IMR-90 (cell line): Measurements from ENCODE around the gene CCDC40. TPM values are rescaled to one million over a fixed set of nuclear protein-coding genes. Genes with fewer than 3 reads are reported as not detected.

Experiments
- ATAC-seq: fragments of 200-7000 bp; cut with Tn5 transposase; 2 replicates; pipeline ENCODE4 v1.9.1; 2020; ENCODE audit warnings: low read depth, mild to moderate bottlenecking, moderate library complexity
- BruUV-seq: library from RNA; stranded (reverse); fragments of 400-500 nt; replicated peaks from 2 replicates; lab custom pipeline; 2021; lab: Mats Ljungman, UMichigan
- CTCF ChIA-PET: fragments of 300-600 bp; formaldehyde crosslinking; extraction: SDS; loops from one replicate; lab custom pipeline; 2021; ENCODE audit warnings: antibody characterized with exemption; lab: Yijun Ruan, JAX
- POLR2A ChIA-PET: fragments of 300-600 bp; sonication (Branson Sonifier 250); formaldehyde crosslinking; loops from one replicate; lab custom pipeline; 2022; ENCODE audit warnings: antibody characterized with exemption; ENCODE audit not compliant: unreplicated experiment; lab: Charles Lee
- DNase-seq: peaks from one replicate; pipeline ENCODE4 v3.0.0; 2013
- H2AFZ ChIP-seq: replicated peaks from 2 replicates; pipeline ENCODE3; 2013; ENCODE audit warnings: low read length, mild to moderate bottlenecking; ENCODE audit not compliant: poor library complexity
- H2AK5ac ChIP-seq: 2 replicates; pipeline ENCODE4 v1.6.1; 2013; ENCODE audit warnings: low read depth, low read length, inconsistent platforms
- H2AK9ac ChIP-seq: replicated peaks from 2 replicates; pipeline ENCODE3; 2013; ENCODE audit warnings: mild to moderate bottlenecking, low read depth, low read length, moderate library complexity; ENCODE audit not compliant: poor library complexity
- H2BK120ac ChIP-seq: 2 replicates; pipeline ENCODE4 v1.6.1; 2013; ENCODE audit warnings: low read depth, low read length, inconsistent platforms
- H2BK15ac ChIP-seq: 3 replicates; pipeline ENCODE4 v1.6.1; 2013; ENCODE audit warnings: low read depth, low read length, inconsistent platforms
- H2BK20ac ChIP-seq: 2 replicates; pipeline ENCODE4 v1.6.1; 2013; ENCODE audit warnings: low read depth, mild to moderate bottlenecking, inconsistent platforms, low read length, moderate library complexity
- H2BK5ac ChIP-seq: 2 replicates; pipeline ENCODE4 v1.6.1; 2013; ENCODE audit warnings: mild to moderate bottlenecking, low read depth, low read length, inconsistent platforms; ENCODE audit not compliant: poor library complexity, severe bottlenecking
- H3K14ac ChIP-seq: replicated peaks from 2 replicates; pipeline ENCODE4 v1.6.1; 2013; ENCODE audit warnings: low read depth, low read length, inconsistent platforms
- H3K18ac ChIP-seq: 2 replicates; pipeline ENCODE4 v1.6.1; 2013; ENCODE audit warnings: low read depth, low read length, control low read depth
- H3K23ac ChIP-seq: 2 replicates; pipeline ENCODE4 v1.6.1; 2013; ENCODE audit warnings: low read depth, low read length, inconsistent platforms
- H3K27ac ChIP-seq: 2 replicates; pipeline ENCODE4 v1.5.1; 2013; ENCODE audit warnings: mild to moderate bottlenecking, control low read depth, low read length; ENCODE audit not compliant: insufficient read depth
- H3K27me3 ChIP-seq: 2 replicates; pipeline ENCODE4 v1.6.1; 2013; ENCODE audit warnings: low read length; ENCODE audit not compliant: control insufficient read depth, insufficient read depth
- H3K36me3 ChIP-seq: 2 replicates; pipeline ENCODE4 v1.6.1; 2013; ENCODE audit warnings: low read length, mixed read lengths; ENCODE audit not compliant: control insufficient read depth, insufficient read depth
- H3K4ac ChIP-seq: 2 replicates; pipeline ENCODE4 v1.6.1; 2013; ENCODE audit warnings: low read depth, low read length, inconsistent platforms
- H3K4me1 ChIP-seq: 2 replicates; pipeline ENCODE4 v1.6.1; 2013; ENCODE audit warnings: low read length, mixed read lengths; ENCODE audit not compliant: control insufficient read depth, insufficient read depth
- H3K4me2 ChIP-seq: 2 replicates; pipeline ENCODE4 v1.6.1; 2013; ENCODE audit warnings: low read depth, mild to moderate bottlenecking, control low read depth, low read length, moderate library complexity
- H3K4me3 ChIP-seq: 2 replicates; pipeline ENCODE4 v1.5.1; 2013; ENCODE audit warnings: low read depth, mild to moderate bottlenecking, control low read depth, low read length, moderate library complexity; ENCODE audit not compliant: insufficient read depth
- H3K56ac ChIP-seq: 2 replicates; pipeline ENCODE4 v1.6.1; 2013; ENCODE audit warnings: low read length, inconsistent platforms; ENCODE audit not compliant: insufficient read depth; ENCODE audit errors: extremely low read depth
- H3K79me1 ChIP-seq, 2 experiments: 2 replicates each; pipeline ENCODE4 v1.6.1; 2013; ENCODE audit warnings: low read length in 2 of 2, inconsistent platforms in 1 of 2, low read depth in 1 of 2
- H3K9ac ChIP-seq: 2 replicates; pipeline ENCODE4 v1.6.1; 2013; ENCODE audit warnings: low read depth, low read length, control low read depth
- H3K9me1 ChIP-seq: 2 replicates; pipeline ENCODE4 v1.6.1; 2013; ENCODE audit warnings: low read length, inconsistent platforms; ENCODE audit not compliant: insufficient read depth
- H3K9me3 ChIP-seq: 2 replicates; pipeline ENCODE4 v1.6.1; 2013; ENCODE audit warnings: low read length; ENCODE audit not compliant: control insufficient read depth, insufficient read depth
- H4K20me1 ChIP-seq: 2 replicates; pipeline ENCODE4 v1.6.1; 2013; ENCODE audit warnings: low read length, inconsistent platforms; ENCODE audit not compliant: insufficient read depth
- H4K5ac ChIP-seq: 2 replicates; pipeline ENCODE4 v1.6.1; 2013; ENCODE audit warnings: mild to moderate bottlenecking, low read depth, low read length, control low read depth
- H4K8ac ChIP-seq, 2 experiments: 2 replicates each; pipeline ENCODE4 v1.6.1; 2013; ENCODE audit warnings: low read depth in 2 of 2, low read length in 2 of 2, control low read depth in 1 of 2, inconsistent platforms in 1 of 2
- H4K91ac ChIP-seq: 2 replicates; pipeline ENCODE4 v1.6.1; 2013; ENCODE audit warnings: low read depth, low read length, inconsistent platforms; ENCODE audit not compliant: insufficient read depth
- BHLHE40 ChIP-seq: fragments of 150-350 bp; IDR thresholded peaks from 2 replicates; pipeline ENCODE4 v1.6.1; 2016; ENCODE audit warnings: mild to moderate bottlenecking, low read depth, low read length
- CEBPB ChIP-seq: IDR thresholded peaks from 2 replicates; pipeline ENCODE4 v1.6.1; 2012; ENCODE audit warnings: low read depth, low read length, improper control_type of control experiment
- CHD1 ChIP-seq: IDR thresholded peaks from 2 replicates; pipeline ENCODE4 v1.6.1; 2012; ENCODE audit warnings: low read depth, low read length, improper control_type of control experiment
- FOS ChIP-seq: fragments of 150-350 bp; IDR thresholded peaks from 2 replicates; pipeline ENCODE4 v1.6.1; 2016; ENCODE audit warnings: low read depth, low read length
- MAZ ChIP-seq: IDR thresholded peaks from 2 replicates; pipeline ENCODE4 v1.6.1; 2012; ENCODE audit warnings: low read depth, mild to moderate bottlenecking, low read length, improper control_type of control experiment, moderate library complexity, borderline replicate concordance
- MXI1 ChIP-seq: IDR thresholded peaks from 2 replicates; pipeline ENCODE4 v1.6.1; 2012; ENCODE audit warnings: low read depth, mild to moderate bottlenecking, low read length, moderate library complexity, borderline replicate concordance
- NFE2L2 ChIP-seq: fragments of 150-350 bp; IDR thresholded peaks from 2 replicates; pipeline ENCODE4 v1.6.1; 2016; ENCODE audit warnings: low read depth, mild to moderate bottlenecking, low read length
- POLR2A ChIP-seq: IDR thresholded peaks from 2 replicates; pipeline ENCODE4 v1.6.1; 2012; ENCODE audit warnings: mild to moderate bottlenecking, low read depth, low read length
- RAD21 ChIP-seq: IDR thresholded peaks from 2 replicates; pipeline ENCODE4 v1.6.1; 2012; ENCODE audit warnings: low read length, improper control_type of control experiment
- RCOR1 ChIP-seq: IDR thresholded peaks from 2 replicates; pipeline ENCODE4 v1.6.1; 2012; ENCODE audit warnings: mild to moderate bottlenecking, low read length, improper control_type of control experiment; ENCODE audit not compliant: insufficient replicate concordance
- RFX5 ChIP-seq: IDR thresholded peaks from 2 replicates; pipeline ENCODE4 v1.8.0; 2012; ENCODE audit warnings: low read depth, mild to moderate bottlenecking, low read length, moderate library complexity
- SMC3 ChIP-seq: fragments of 150-350 bp; IDR thresholded peaks from 2 replicates; pipeline ENCODE4 v1.6.1; 2016; ENCODE audit warnings: low read depth, mild to moderate bottlenecking, antibody characterized with exemption, low read length, moderate library complexity
- WGBS, 2 experiments: methylation state at CpG; one replicate each; pipeline versions ENCODE4 v1.1.5 to v1.1.7; 2013; ENCODE audit warnings: missing lambda C conversion rate in 2 of 2; ENCODE audit not compliant: insufficient read length in 1 of 2; ENCODE audit errors: extremely low coverage in 2 of 2; 5-methylcytosine and 5-hydroxymethylcytosine counted together
- dilution Hi-C: fragments of 300-500 bp; cut with HindIII; formaldehyde crosslinking; loops from one replicate; pipeline ENCODE4 v1.14.3; 2018; ENCODE audit warnings: low sequenced_read_pairs; ENCODE audit not compliant: unreplicated experiment
- in situ Hi-C: fragments of 300-500 bp; cut with MboI; formaldehyde crosslinking; loops from 3 replicates; pipeline ENCODE4 v1.14.3; 2019; ENCODE audit warnings: low sequenced_read_pairs, inconsistent platforms, mixed read lengths
- intact Hi-C: fragments of 100-400 bp; cut with micrococcal nuclease; formaldehyde crosslinking; loops from 2 replicates; pipeline ENCODE4 v1.10.0; 2022
- polyA plus RNA-seq, 3 experiments: library from polyadenylated mRNA; depleted of rRNA; stranded (reverse); fragments of >200 nt; gene quantifications; 2 replicates each; pipeline ENCODE4 v1.2.3, GENCODE V29; 2012; ENCODE audit warnings: low replicate concordance in 1 of 3
- total RNA-seq: library from RNA; depleted of rRNA; stranded (reverse); fragments of >200 nt; gene quantifications from 2 replicates; pipeline ENCODE4 v1.2.3, GENCODE V29; 2012
- TF ChIP-seq, protein P1 (sequence below): fragments of 150-350 bp; IDR thresholded peaks from 2 replicates; pipeline ENCODE4 v1.6.1; 2017; ENCODE audit warnings: mild to moderate bottlenecking, antibody characterized with exemption, low read length, low read depth
- TF ChIP-seq, protein P2 (sequence below): fragments of 150-350 bp; IDR thresholded peaks from 2 replicates; pipeline ENCODE4 v1.6.1; 2016; ENCODE audit warnings: low read depth, mild to moderate bottlenecking, low read length, moderate library complexity, borderline replicate concordance
- TF ChIP-seq, protein P3 (sequence below): conservative IDR thresholded peaks from 2 replicates; pipeline ENCODE4 v1.5.1; 2012; ENCODE audit warnings: mild to moderate bottlenecking, low read depth, low read length, improper control_type of control experiment

Gene CCDC40
- total and polyA plus RNA-seq, 2 of the 4 experiments (the other 2 are of a cell fraction): 0.90 to 4.7 TPM

DNA sequence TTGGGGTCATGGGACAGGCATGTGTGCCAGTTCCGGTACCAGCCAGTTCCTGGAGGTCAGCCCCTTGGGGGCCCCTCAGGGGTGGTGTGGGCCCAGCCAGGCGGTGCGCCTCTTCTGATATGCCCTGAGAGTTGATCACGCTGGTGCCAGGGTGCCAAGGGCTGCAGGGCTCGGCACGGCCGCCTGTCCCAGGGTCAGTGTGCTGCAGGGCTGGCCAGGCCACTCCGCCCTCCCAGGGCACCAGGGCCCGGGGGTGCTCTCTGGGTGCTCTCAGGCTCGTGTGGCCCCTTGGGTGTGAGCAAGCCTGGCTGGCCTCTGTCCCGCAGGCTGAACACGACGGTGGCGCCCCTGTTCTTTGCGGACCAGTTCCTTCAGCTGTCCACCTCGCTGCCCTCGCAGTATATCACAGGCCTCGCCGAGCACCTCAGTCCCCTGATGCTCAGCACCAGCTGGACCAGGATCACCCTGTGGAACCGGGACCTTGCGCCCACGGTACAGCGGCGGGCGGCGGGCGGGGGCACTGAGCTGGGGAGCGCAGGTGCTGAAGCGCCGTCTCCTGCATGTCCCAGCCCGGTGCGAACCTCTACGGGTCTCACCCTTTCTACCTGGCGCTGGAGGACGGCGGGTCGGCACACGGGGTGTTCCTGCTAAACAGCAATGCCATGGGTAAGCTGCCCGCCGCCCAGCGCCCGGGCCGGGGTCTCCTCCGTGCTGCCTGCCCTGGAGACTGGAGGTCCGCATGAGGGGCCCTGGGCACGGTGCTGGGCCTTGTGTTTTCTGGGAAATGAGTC, 71.0 kb downstream of the CCDC40 start:
- CTCF ChIA-PET: no interaction called here
- no peak overlapping the region for H3K23ac ChIP-seq
- no peak overlapping the region for H3K27ac ChIP-seq
- no peaks in the 10 kb centered on the region for H3K9me3 ChIP-seq
- no peak overlapping the region for H2BK5ac ChIP-seq
- DNase-seq (no peak), ATAC-seq (no peak)
- no peak overlapping the region for H4K5ac ChIP-seq
- dilution Hi-C loops (no loop called here), intact Hi-C loops (no loop called here), in situ Hi-C loops (no loop called here)
- H3K36me3 ChIP-seq: peaks cover 3% of the 10 kb centered on the region; the same call in 1 of the 2 replicates
- no peak overlapping the region for H3K4me2 ChIP-seq
- peaks cover under 1% of the 10 kb centered on the region for H3K4me1 ChIP-seq
- H3K9ac ChIP-seq: no peak overlapping the region
- H3K27me3 ChIP-seq: no peaks in the 10 kb centered on the region
- BruUV-seq: no TSS peak
- no peak overlapping the region for H3K56ac ChIP-seq
- peaks cover 2% of the 10 kb centered on the region; the same call in 1 of the 2 replicates for H3K9me1 ChIP-seq
- H4K8ac ChIP-seq: no peak overlapping the region
- no peak overlapping the region for H4K91ac ChIP-seq
- 78% methylated on average over 16 of the region's 46 CpGs; no CpG with 5 or more reads in 1 of the 2 experiments for WGBS, 2 experiments
- H3K79me1 ChIP-seq: peaks cover 0 to 5% of the 10 kb centered on the region in 2 experiments; a peak in 3 of 4 replicates
- H2BK15ac ChIP-seq: no peak overlapping the region
- no peaks in the 10 kb centered on the region for H4K20me1 ChIP-seq
- H3K14ac ChIP-seq: no peak overlapping the region
- H2AK9ac ChIP-seq: no peak overlapping the region
- no peak overlapping the region for H3K4me3 ChIP-seq
- no peak overlapping the region for H3K4ac ChIP-seq
- H3K18ac ChIP-seq: no peak overlapping the region
- POLR2A ChIA-PET: no interaction called here
- H2BK20ac ChIP-seq: no peak overlapping the region
- H2AFZ ChIP-seq: no peak overlapping the region
- no peak overlapping the region for H2BK120ac ChIP-seq
- H2AK5ac ChIP-seq: no peak overlapping the region
- TF ChIP-seq, protein P1, sequence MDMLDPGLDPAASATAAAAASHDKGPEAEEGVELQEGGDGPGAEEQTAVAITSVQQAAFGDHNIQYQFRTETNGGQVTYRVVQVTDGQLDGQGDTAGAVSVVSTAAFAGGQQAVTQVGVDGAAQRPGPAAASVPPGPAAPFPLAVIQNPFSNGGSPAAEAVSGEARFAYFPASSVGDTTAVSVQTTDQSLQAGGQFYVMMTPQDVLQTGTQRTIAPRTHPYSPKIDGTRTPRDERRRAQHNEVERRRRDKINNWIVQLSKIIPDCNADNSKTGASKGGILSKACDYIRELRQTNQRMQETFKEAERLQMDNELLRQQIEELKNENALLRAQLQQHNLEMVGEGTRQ: no peak
- TF ChIP-seq BHLHE40: no peak
- no peak for TF ChIP-seq POLR2A
- TF ChIP-seq, protein P2, sequence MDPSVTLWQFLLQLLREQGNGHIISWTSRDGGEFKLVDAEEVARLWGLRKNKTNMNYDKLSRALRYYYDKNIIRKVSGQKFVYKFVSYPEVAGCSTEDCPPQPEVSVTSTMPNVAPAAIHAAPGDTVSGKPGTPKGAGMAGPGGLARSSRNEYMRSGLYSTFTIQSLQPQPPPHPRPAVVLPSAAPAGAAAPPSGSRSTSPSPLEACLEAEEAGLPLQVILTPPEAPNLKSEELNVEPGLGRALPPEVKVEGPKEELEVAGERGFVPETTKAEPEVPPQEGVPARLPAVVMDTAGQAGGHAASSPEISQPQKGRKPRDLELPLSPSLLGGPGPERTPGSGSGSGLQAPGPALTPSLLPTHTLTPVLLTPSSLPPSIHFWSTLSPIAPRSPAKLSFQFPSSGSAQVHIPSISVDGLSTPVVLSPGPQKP: no peak
- no peak for TF ChIP-seq CHD1
- no peak for TF ChIP-seq RAD21
- TF ChIP-seq CEBPB: no peak
- TF ChIP-seq MAZ: no peak
- no peak for TF ChIP-seq RCOR1
- TF ChIP-seq MXI1: no peak
- no peak for TF ChIP-seq SMC3
- TF ChIP-seq NFE2L2: no peak
- TF ChIP-seq, protein P3, sequence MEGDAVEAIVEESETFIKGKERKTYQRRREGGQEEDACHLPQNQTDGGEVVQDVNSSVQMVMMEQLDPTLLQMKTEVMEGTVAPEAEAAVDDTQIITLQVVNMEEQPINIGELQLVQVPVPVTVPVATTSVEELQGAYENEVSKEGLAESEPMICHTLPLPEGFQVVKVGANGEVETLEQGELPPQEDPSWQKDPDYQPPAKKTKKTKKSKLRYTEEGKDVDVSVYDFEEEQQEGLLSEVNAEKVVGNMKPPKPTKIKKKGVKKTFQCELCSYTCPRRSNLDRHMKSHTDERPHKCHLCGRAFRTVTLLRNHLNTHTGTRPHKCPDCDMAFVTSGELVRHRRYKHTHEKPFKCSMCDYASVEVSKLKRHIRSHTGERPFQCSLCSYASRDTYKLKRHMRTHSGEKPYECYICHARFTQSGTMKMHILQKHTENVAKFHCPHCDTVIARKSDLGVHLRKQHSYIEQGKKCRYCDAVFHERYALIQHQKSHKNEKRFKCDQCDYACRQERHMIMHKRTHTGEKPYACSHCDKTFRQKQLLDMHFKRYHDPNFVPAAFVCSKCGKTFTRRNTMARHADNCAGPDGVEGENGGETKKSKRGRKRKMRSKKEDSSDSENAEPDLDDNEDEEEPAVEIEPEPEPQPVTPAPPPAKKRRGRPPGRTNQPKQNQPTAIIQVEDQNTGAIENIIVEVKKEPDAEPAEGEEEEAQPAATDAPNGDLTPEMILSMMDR: no peak
- TF ChIP-seq FOS: no peak
- TF ChIP-seq RFX5: no peak
